ENCODE data around the gene STK35. TPM values are rescaled to one million over a fixed set of nuclear protein-coding genes. Genes with fewer than 3 reads are reported as not detected.
"Not testable (repeated sequence)": the region's sequence is repeated elsewhere in the genome, so short reads cannot be mapped to it uniquely, and the experiment has no call there.

Gene STK35
- total RNA-seq, 2 donors from 2014 or later = 23.1 to 25.9 TPM

GRCh38 chr20:2170404-2170803 lies 68.8 kb downstream of the STK35 start:
- ATAC-seq (replicated peaks) = no peak
- Mint-ChIP-seq H3K27me3 (peaks cover 15% of the 10 kb centered on the region), H3K4me3 (no peak overlapping the region), H3K9me3 (no peaks in the 10 kb centered on the region), H3K36me3 (ENCODE audit: low read depth) (no peaks in the 10 kb centered on the region), H3K27ac (no peak overlapping the region), H3K4me1 (peaks cover 5% of the 10 kb centered on the region)

DNA sequence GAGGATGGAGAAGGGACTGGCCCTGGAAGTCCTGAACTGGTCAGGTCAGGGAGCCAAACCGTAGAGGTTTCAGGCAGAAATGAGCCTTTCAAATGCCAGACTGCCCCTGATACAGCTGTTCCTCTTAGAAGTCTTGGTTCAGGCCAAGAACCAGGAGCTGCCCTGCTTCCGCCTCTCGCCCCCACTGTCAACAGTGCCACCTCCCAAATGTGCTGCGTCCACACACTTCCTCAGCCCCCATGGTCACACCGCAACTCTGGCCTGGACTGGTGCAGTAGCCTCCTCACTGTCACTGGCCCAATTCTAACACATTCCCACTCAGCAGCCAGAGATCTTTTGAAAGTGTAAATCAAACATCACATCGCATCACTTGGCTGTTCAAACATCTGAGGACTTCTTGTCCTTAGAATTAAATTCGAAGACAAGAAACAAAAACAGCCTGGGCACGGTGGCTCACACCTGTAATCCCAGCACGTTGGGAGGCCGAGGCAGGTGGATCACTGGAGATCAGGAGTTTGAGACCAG lies 69.7 kb downstream of the STK35 start:
- Mint-ChIP-seq H3K9me3 (no peaks in the 10 kb centered on the region), H3K4me3 (no peak overlapping the region), H3K27ac (no peak overlapping the region), H3K4me1 (peaks cover 5% of the 10 kb centered on the region), H3K27me3 (peaks cover 15% of the 10 kb centered on the region), H3K36me3 (ENCODE audit: low read depth) (no peaks in the 10 kb centered on the region)
- no peak for ATAC-seq (replicated peaks)

GRCh38 chr20:2171840-2172239 lies 70.2 kb downstream of the STK35 start:
- ATAC-seq (replicated peaks); H3K36me3 Mint-ChIP-seq (ENCODE audit: low read depth); H3K4me3 Mint-ChIP-seq; H3K27ac Mint-ChIP-seq; H3K9me3 Mint-ChIP-seq; H3K4me1 Mint-ChIP-seq: not testable (repeated sequence)
- peaks cover 15% of the 10 kb centered on the region for H3K27me3 Mint-ChIP-seq

- H3K4me3 Mint-ChIP-seq = peak overlapping the region; percentile 10
- no peaks in the 10 kb centered on the region for H3K9me3 Mint-ChIP-seq
Observed at GRCh38 chr20:2172305-2173175, 70.9 kb downstream of the STK35 start.

GRCh38 chr20:2173186-2173585 lies 71.6 kb downstream of the STK35 start:
- peaks cover 19% of the 10 kb centered on the region for H3K27me3 Mint-ChIP-seq
- ATAC-seq (replicated peaks) = no peak
- H3K27ac Mint-ChIP-seq = no peak overlapping the region
- H3K36me3 Mint-ChIP-seq (ENCODE audit: low read depth) = no peaks in the 10 kb centered on the region
- H3K4me1 Mint-ChIP-seq = peaks cover 5% of the 10 kb centered on the region
- no peaks in the 10 kb centered on the region for H3K9me3 Mint-ChIP-seq
- H3K4me3 Mint-ChIP-seq = no peak overlapping the region

More at GRCh38 chr20:2172305-2173175, 70.9 kb downstream of the STK35 start:
- peaks cover 5% of the 10 kb centered on the region for H3K4me1 Mint-ChIP-seq
- no peak overlapping the region for H3K27ac Mint-ChIP-seq
- no peaks in the 10 kb centered on the region for H3K36me3 Mint-ChIP-seq (ENCODE audit: low read depth)
- peak; percentile 70 for ATAC-seq (replicated peaks)
- H3K27me3 Mint-ChIP-seq = peaks cover 19% of the 10 kb centered on the region

GRCh38 chr20:2174067-2174466 lies 72.4 kb downstream of the STK35 start:
- Mint-ChIP-seq H3K36me3 (ENCODE audit: low read depth) (no peaks in the 10 kb centered on the region), H3K4me3 (no peak overlapping the region), H3K4me1 (peaks cover 5% of the 10 kb centered on the region), H3K9me3 (no peaks in the 10 kb centered on the region), H3K27me3 (peaks cover 22% of the 10 kb centered on the region), H3K27ac (no peak overlapping the region)
- ATAC-seq (replicated peaks) = no peak

DNA sequence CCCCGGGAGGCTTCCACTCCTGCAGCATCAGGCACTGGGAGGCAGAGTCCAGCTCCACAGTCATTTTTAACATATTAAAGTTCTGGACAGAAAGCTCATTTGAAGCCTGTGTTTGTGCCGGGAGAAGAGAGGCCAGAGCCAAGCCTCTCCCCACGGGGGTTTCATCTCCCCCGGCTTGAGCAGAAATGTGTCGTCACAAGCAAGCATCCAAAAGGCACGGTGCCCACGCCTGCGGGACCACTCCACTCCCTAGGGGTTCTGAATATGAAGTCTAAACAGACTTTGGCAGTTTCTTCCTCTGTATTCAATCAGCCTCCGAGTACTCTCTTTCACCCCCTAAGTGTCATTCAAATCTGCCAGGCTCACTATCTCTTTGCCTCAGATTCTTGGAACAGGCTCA lies 75.3 kb downstream of the STK35 start:
- Mint-ChIP-seq H3K27ac (no peak overlapping the region), H3K4me3 (no peak overlapping the region), H3K9me3 (no peaks in the 10 kb centered on the region), H3K27me3 (peaks cover 18% of the 10 kb centered on the region), H3K4me1 (peaks cover 5% of the 10 kb centered on the region), H3K36me3 (ENCODE audit: low read depth) (no peaks in the 10 kb centered on the region)
- no peak for ATAC-seq (replicated peaks)

GRCh38 chr20:2178318-2179232 lies 76.9 kb downstream of the STK35 start:
- Mint-ChIP-seq H3K4me3 (no peak overlapping the region), H3K9me3 (no peaks in the 10 kb centered on the region), H3K4me1 (no peaks in the 10 kb centered on the region), H3K27me3 (peaks cover 12% of the 10 kb centered on the region), H3K27ac (no peak overlapping the region), H3K36me3 (ENCODE audit: low read depth) (no peaks in the 10 kb centered on the region)
- ATAC-seq (replicated peaks) = no peak

GRCh38 chr20:2179233-2179580 lies 77.6 kb downstream of the STK35 start:
- H3K27me3 Mint-ChIP-seq = peaks cover 10% of the 10 kb centered on the region
- no peak for ATAC-seq (replicated peaks)
- H3K4me3 Mint-ChIP-seq = no peak overlapping the region
- H3K4me1 Mint-ChIP-seq = no peaks in the 10 kb centered on the region
- H3K9me3 Mint-ChIP-seq = no peaks in the 10 kb centered on the region
- H3K27ac Mint-ChIP-seq = no peak overlapping the region
- H3K36me3 Mint-ChIP-seq (ENCODE audit: low read depth) = no peaks in the 10 kb centered on the region

GRCh38 chr20:2179949-2180348 lies 78.3 kb downstream of the STK35 start:
- no peak for ATAC-seq (replicated peaks)
- Mint-ChIP-seq H3K27me3 (peaks cover 7% of the 10 kb centered on the region), H3K4me1 (no peaks in the 10 kb centered on the region), H3K36me3 (ENCODE audit: low read depth) (no peaks in the 10 kb centered on the region), H3K4me3 (no peak overlapping the region), H3K27ac (no peak overlapping the region), H3K9me3 (no peaks in the 10 kb centered on the region)

DNA sequence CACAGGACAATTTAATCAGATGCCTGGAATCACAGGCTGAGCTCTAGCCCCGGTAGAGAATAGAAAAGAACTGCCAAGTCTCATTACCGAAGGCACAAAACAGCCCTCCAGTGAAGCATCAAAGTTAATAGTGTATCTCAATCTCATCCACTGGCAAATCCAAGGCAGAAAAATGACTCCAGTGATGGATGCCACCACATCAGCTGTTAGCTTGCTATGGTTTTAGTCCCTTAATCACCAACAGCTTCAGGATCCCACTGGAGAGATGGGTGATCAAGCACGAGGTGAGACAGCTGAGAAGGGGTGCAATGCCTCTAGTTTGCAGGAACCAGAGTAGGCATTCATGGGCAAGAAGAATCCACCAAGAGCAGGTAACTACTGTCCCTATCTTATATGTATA lies 81.8 kb downstream of the STK35 start:
- peaks cover 11% of the 10 kb centered on the region for H3K9me3 Mint-ChIP-seq
- peaks cover 3% of the 10 kb centered on the region for H3K27me3 Mint-ChIP-seq
- H3K4me1 Mint-ChIP-seq = no peaks in the 10 kb centered on the region
- no peak for ATAC-seq (replicated peaks)
- H3K4me3 Mint-ChIP-seq = no peak overlapping the region
- no peaks in the 10 kb centered on the region for H3K36me3 Mint-ChIP-seq (ENCODE audit: low read depth)
- no peak overlapping the region for H3K27ac Mint-ChIP-seq

GRCh38 chr20:2184933-2185332 lies 83.3 kb downstream of the STK35 start:
- H3K4me3 Mint-ChIP-seq; H3K27me3 Mint-ChIP-seq; H3K27ac Mint-ChIP-seq; ATAC-seq (replicated peaks); H3K4me1 Mint-ChIP-seq; H3K36me3 Mint-ChIP-seq (ENCODE audit: low read depth): not testable (repeated sequence)
- H3K9me3 Mint-ChIP-seq = peaks cover 11% of the 10 kb centered on the region

DNA sequence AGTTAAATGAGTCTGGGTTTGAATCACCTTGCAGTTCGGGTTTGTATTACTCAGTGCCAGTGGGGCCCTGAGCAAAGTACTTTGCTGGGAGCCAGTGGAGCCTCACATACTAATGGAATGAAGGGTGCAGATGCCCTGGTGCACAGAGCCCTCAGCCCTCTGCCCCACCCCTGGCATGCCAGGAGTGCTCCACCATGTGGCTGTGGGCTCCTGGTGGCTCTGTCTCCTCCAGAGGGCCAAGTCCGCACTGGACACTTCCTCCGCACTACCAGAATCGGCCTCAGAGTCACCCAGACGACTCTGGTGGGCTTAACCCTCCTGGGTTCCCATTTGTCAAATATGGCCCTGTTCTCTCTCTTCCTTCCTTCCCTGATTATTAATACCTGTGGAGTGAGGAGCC lies 94.0 kb downstream of the STK35 start:
- no peaks in the 10 kb centered on the region for H3K9me3 Mint-ChIP-seq
- no peak overlapping the region for H3K4me3 Mint-ChIP-seq
- ATAC-seq (replicated peaks) = no peak
- H3K36me3 Mint-ChIP-seq (ENCODE audit: low read depth) = no peaks in the 10 kb centered on the region
- H3K4me1 Mint-ChIP-seq = no peaks in the 10 kb centered on the region
- H3K27me3 Mint-ChIP-seq = peaks cover 19% of the 10 kb centered on the region
- H3K27ac Mint-ChIP-seq = no peak overlapping the region

GRCh38 chr20:2197166-2197565 lies 95.5 kb downstream of the STK35 start:
- H3K4me3 Mint-ChIP-seq = no peak overlapping the region
- no peak overlapping the region for H3K27ac Mint-ChIP-seq
- H3K4me1 Mint-ChIP-seq = no peaks in the 10 kb centered on the region
- no peak for ATAC-seq (replicated peaks)
- no peaks in the 10 kb centered on the region for H3K9me3 Mint-ChIP-seq
- H3K27me3 Mint-ChIP-seq = peaks cover 19% of the 10 kb centered on the region
- H3K36me3 Mint-ChIP-seq (ENCODE audit: low read depth) = no peaks in the 10 kb centered on the region

Measured in activated T-helper 17 cell treated with anti-CD3 and anti-CD28 coated beads, Interleukin-2, amount 50 U/mL, for 72 hours (primary cell).